Measurements from ENCODE around the gene TMEM223. TPM values are rescaled to one million over a fixed set of nuclear protein-coding genes. Genes with fewer than 3 reads are reported as not detected.

The TMEM223 gene
- total and polyA plus RNA-seq, 9 of the 15 experiments (the other 6 are each of a cell fraction or from before 2014, with no cell fraction given), result 5.9 to 34.5 (median 19.6) TPM

- TF ChIP-seq ZNF518B (CRISPR knock-in tag; IDR thresholded peaks at IDR 0.05) (no peak), PHTF2 (CRISPR knock-in tag; IDR thresholded peaks at IDR 0.05) (peak; percentile 76; the same call in 1 of the 2 replicates), ZNF766 (CRISPR knock-in tag; conservative IDR thresholded peaks at IDR 0.05) (0 out of 2 replicates have a peak, but pooled peaks have one; percentile 64), ZNF449 (CRISPR knock-in tag; IDR thresholded peaks at IDR 0.05) (no peak), TAF7 (tag; IDR thresholded peaks at IDR 0.05) (peak; percentile 63), SAFB2 (IDR thresholded peaks at IDR 0.05; ENCODE audit: borderline replicate concordance, low read depth, low read length, severe bottlenecking) (no peak), CBFA2T3 (IDR thresholded peaks at IDR 0.05) (no peak), ZNF778 (CRISPR knock-in tag; IDR thresholded peaks at IDR 0.05) (no peak), ZFPM2 (CRISPR knock-in tag; IDR thresholded peaks at IDR 0.05) (no peak), RBM34 (IDR thresholded peaks at IDR 0.05; ENCODE audit: borderline replicate concordance, insufficient read depth, low read length) (0 out of 2 replicates have a peak, but pooled peaks have one; percentile 12), HMG20B (CRISPR knock-in tag; IDR thresholded peaks at IDR 0.05) (no peak), POLR3G (IDR thresholded peaks at IDR 0.05; ENCODE audit: extremely low read depth, insufficient read length, insufficient replicate concordance) (no peak), PRMT5 (CRISPR knock-in tag; IDR thresholded peaks at IDR 0.05) (no peak), GTF3C2 (IDR thresholded peaks at IDR 0.05; ENCODE audit: borderline replicate concordance, extremely low read depth, insufficient read length) (no peak), FIP1L1 (IDR thresholded peaks at IDR 0.05; ENCODE audit: low read depth, low read length, poor library complexity, severe bottlenecking) (peak; percentile 22), ETV1 (tag; conservative IDR thresholded peaks at IDR 0.05; ENCODE audit: low read depth) (peak; percentile 72), RCOR1 (IDR thresholded peaks at IDR 0.05; ENCODE audit: borderline replicate concordance in 1 of 2, low read depth in 2 of 2, low read length in 2 of 2) (no peak), ZNF217 (CRISPR knock-in tag; IDR thresholded peaks at IDR 0.05) (no peak), ZNF699 (CRISPR knock-in tag; IDR thresholded peaks at IDR 0.05; ENCODE audit: insufficient replicate concordance) (no peak), SMAD1 (IDR thresholded peaks at IDR 0.05; ENCODE audit: low read depth, low read length, partially characterized antibody) (no peak)
These were observed 4.6 kb downstream of the TMEM223 start, which contains the start of gene TMEM179B (continued) for GRCh38 chr11:62787005-62787759.

Measured in K562 (cell line).